Lower leg skin (tissue), 3 donors: Measurements from ENCODE around the gene NBAS.

Source experiments
- POLR2A ChIP-seq, 2 donors: fragments of 450-650 bp; IDR thresholded peaks; one replicate each; pipeline ENCODE4 v1.6.1; 2016 to 2017; ENCODE audit warnings: antibody characterized with exemption in 2 of 2, mild to moderate bottlenecking in 1 of 2, moderate library complexity in 1 of 2
- TF ChIP-seq, protein P1 (sequence below), 3 donors: fragments of 450-650 bp; IDR thresholded peaks; one replicate each; pipeline ENCODE4 v1.5.1; 2016; ENCODE audit warnings: antibody characterized with exemption in 3 of 3, mild to moderate bottlenecking in 3 of 3, moderate library complexity in 2 of 3

DNA sequence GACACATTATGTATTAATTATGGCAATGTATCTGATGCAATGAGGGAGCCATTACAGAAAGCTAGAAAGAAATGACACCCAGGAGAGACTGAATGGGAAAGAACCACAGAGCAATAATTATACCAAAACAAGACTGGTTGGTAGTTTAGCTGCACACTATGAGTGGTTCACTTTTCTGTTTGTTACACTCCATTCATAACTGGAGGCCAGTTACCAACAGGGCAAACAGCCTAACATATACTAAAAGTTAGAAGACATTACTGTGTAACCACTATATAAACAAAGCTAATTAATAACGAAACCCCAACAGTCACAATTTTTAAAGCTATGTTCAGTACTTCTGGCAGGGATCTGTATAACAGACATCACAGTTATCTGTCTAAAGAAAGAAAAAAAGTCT, 49.4 kb downstream of the NBAS start:
- TF ChIP-seq, protein P1, sequence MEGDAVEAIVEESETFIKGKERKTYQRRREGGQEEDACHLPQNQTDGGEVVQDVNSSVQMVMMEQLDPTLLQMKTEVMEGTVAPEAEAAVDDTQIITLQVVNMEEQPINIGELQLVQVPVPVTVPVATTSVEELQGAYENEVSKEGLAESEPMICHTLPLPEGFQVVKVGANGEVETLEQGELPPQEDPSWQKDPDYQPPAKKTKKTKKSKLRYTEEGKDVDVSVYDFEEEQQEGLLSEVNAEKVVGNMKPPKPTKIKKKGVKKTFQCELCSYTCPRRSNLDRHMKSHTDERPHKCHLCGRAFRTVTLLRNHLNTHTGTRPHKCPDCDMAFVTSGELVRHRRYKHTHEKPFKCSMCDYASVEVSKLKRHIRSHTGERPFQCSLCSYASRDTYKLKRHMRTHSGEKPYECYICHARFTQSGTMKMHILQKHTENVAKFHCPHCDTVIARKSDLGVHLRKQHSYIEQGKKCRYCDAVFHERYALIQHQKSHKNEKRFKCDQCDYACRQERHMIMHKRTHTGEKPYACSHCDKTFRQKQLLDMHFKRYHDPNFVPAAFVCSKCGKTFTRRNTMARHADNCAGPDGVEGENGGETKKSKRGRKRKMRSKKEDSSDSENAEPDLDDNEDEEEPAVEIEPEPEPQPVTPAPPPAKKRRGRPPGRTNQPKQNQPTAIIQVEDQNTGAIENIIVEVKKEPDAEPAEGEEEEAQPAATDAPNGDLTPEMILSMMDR (IDR thresholded peaks at IDR 0.05), result no peak
- TF ChIP-seq POLR2A (IDR thresholded peaks at IDR 0.05), result no peak
